Endothelial cell of umbilical vein (primary cell): Measurements from ENCODE around the gene SPATA32. TPM values are rescaled to one million over a fixed set of nuclear protein-coding genes. Genes with fewer than 3 reads are reported as not detected.

Source experiments
- BruUV-seq: library from RNA; stranded (reverse); fragments of 400-500 nt; replicated peaks from 2 replicates; lab custom pipeline; 2021; lab: Mats Ljungman, UMichigan
- CTCF ChIA-PET: fragments of 300-600, 350-600 bp; sonication (Branson Sonifier 250); formaldehyde crosslinking; loops from one replicate; lab custom pipeline; 2021; ENCODE audit warnings: antibody characterized with exemption, inconsistent platforms; lab: Charles Lee
- POLR2A ChIA-PET: fragments of 300-600, 350-600 bp; sonication (Branson Sonifier 250); formaldehyde crosslinking; loops from one replicate; lab custom pipeline; 2021; ENCODE audit warnings: antibody characterized with exemption, inconsistent platforms; lab: Charles Lee
- DNase-seq: peaks from one replicate; pipeline ENCODE4 v3.0.0-alpha.2; 2011; ENCODE audit warnings: low read depth, low spot score
- FAIRE-seq: peaks from 2 replicates; lab custom pipeline; 2011; peaks lifted over from hg19 to GRCh38; lab: Jason Lieb, UNC
- H2AFZ ChIP-seq: 2 replicates; pipeline ENCODE4 v1.6.0; 2012; ENCODE audit warnings: low read depth, low read length, control low read depth, inconsistent platforms
- H3K27ac ChIP-seq: 2 replicates; pipeline ENCODE4 v1.5.1; 2011; ENCODE audit warnings: low read depth, mild to moderate bottlenecking, control low read depth, low read length, moderate library complexity; ENCODE audit not compliant: insufficient read depth
- H3K27me3 ChIP-seq, 2 experiments: 2 replicates each; pipeline versions ENCODE4 v1.6.0 to v1.6.1; 2011; ENCODE audit warnings: low read length in 2 of 2, mixed read lengths in 1 of 2; ENCODE audit not compliant: control insufficient read depth in 2 of 2, insufficient read depth in 2 of 2
- H3K36me3 ChIP-seq, 2 experiments: 2 replicates in 1 of 2; 3 replicates in 1 of 2; pipeline ENCODE4 v1.5.1; 2011; ENCODE audit warnings: low read length in 2 of 2, mild to moderate bottlenecking in 1 of 2, moderate library complexity in 1 of 2; ENCODE audit not compliant: control insufficient read depth in 2 of 2, insufficient read depth in 2 of 2; ENCODE audit errors: extremely low read depth in 1 of 2
- H3K4me1 ChIP-seq: 3 replicates; pipeline ENCODE4 v1.5.1; 2011; ENCODE audit warnings: mild to moderate bottlenecking, low read length; ENCODE audit not compliant: control insufficient read depth, insufficient read depth; ENCODE audit errors: extremely low read depth
- H3K4me2 ChIP-seq: 2 replicates; pipeline ENCODE4 v1.6.1; 2011; ENCODE audit warnings: low read length, control low read depth, mixed read lengths; ENCODE audit not compliant: insufficient read depth
- H3K4me3 ChIP-seq, 3 experiments: fragments of 200-600 bp in 1 of 3; sonication (generic), shearing (Covaris generic) in 1 of 3; replicated peaks in 1 of 3; 2 replicates each; pipeline ENCODE4 v1.5.1; 2011 to 2016; ENCODE audit warnings: control low read depth in 3 of 3, low read length in 3 of 3, mild to moderate bottlenecking in 2 of 3, inconsistent platforms in 1 of 3, low read depth in 1 of 3, moderate library complexity in 1 of 3; ENCODE audit not compliant: insufficient read depth in 1 of 3
- H3K79me2 ChIP-seq: 2 replicates; pipeline ENCODE4 v1.6.0; 2012; ENCODE audit warnings: low read length, inconsistent platforms; ENCODE audit not compliant: control insufficient read depth, insufficient read depth
- H3K9ac ChIP-seq: replicated peaks from 2 replicates; pipeline ENCODE3; 2011; ENCODE audit warnings: low read length, control low read depth; ENCODE audit not compliant: insufficient read depth; ENCODE audit errors: extremely low read depth
- H3K9me1 ChIP-seq: replicated peaks from 3 replicates; pipeline ENCODE4 v1.6.0; 2011; ENCODE audit warnings: mild to moderate bottlenecking, low read length; ENCODE audit not compliant: control insufficient read depth, insufficient read depth; ENCODE audit errors: extremely low read depth
- H3K9me3 ChIP-seq: replicated peaks from 2 replicates; pipeline ENCODE4 v1.5.1; 2012; ENCODE audit warnings: low read length, inconsistent platforms; ENCODE audit not compliant: control insufficient read depth, insufficient read depth
- H4K20me1 ChIP-seq: replicated peaks from 2 replicates; pipeline ENCODE3; 2011; ENCODE audit warnings: mild to moderate bottlenecking, low read length; ENCODE audit not compliant: control insufficient read depth, insufficient read depth; ENCODE audit errors: extremely low read depth
- CTCF ChIP-seq, 2 donors: IDR thresholded peaks; 1 replicate in 1 of 2; 2 replicates in 1 of 2; pipeline ENCODE4 v1.5.1; 2011; ENCODE audit warnings: low read length in 2 of 2, mild to moderate bottlenecking in 2 of 2, moderate library complexity in 2 of 2, control low read depth in 1 of 2, inconsistent platforms in 1 of 2, low read depth in 1 of 2; ENCODE audit not compliant: insufficient read depth in 1 of 2; ENCODE audit errors: extremely low read depth in 1 of 2
- EZH2 ChIP-seq: IDR thresholded peaks from 2 replicates; pipeline ENCODE4 v1.6.1; 2012; ENCODE audit warnings: borderline replicate concordance, low read depth, mild to moderate bottlenecking, moderate library complexity, low read length, inconsistent platforms; ENCODE audit not compliant: severe bottlenecking
- FOS ChIP-seq: IDR thresholded peaks from 2 replicates; pipeline ENCODE4 v1.6.1; 2011; ENCODE audit warnings: mild to moderate bottlenecking, low read length, moderate library complexity, borderline replicate concordance; ENCODE audit not compliant: insufficient read depth
- GATA2 ChIP-seq: IDR thresholded peaks from 2 replicates; pipeline ENCODE4 v1.7.0; 2011; ENCODE audit warnings: low read depth, mild to moderate bottlenecking, moderate library complexity, mixed read lengths, low read length; ENCODE audit not compliant: insufficient read length, insufficient read depth
- JUN ChIP-seq: IDR thresholded peaks from 2 replicates; pipeline ENCODE4 v1.6.1; 2011; ENCODE audit warnings: borderline replicate concordance, low read depth; ENCODE audit not compliant: insufficient read length, insufficient read depth
- MAX ChIP-seq: IDR thresholded peaks from 2 replicates; pipeline ENCODE4 v1.6.1; 2011; ENCODE audit not compliant: insufficient read depth, insufficient read length
- MYC ChIP-seq: IDR thresholded peaks from one replicate; pipeline ENCODE4 v1.6.1; 2011; ENCODE audit warnings: mild to moderate bottlenecking, low read depth, low read length
- POLR2A ChIP-seq: IDR thresholded peaks from 2 replicates; pipeline ENCODE4 v1.6.1; 2012; ENCODE audit warnings: low read depth, mild to moderate bottlenecking, control low read depth, low read length
- POLR2AphosphoS5 ChIP-seq: IDR thresholded peaks from 2 replicates; pipeline ENCODE4 v1.6.1; 2012; ENCODE audit warnings: low read depth, mild to moderate bottlenecking, control low read depth, low read length, moderate library complexity; ENCODE audit not compliant: insufficient read depth
- dilution Hi-C: fragments of 300-500 bp; cut with MboI; formaldehyde crosslinking; loops from one replicate; pipeline ENCODE4 v1.15.0; 2019; ENCODE audit warnings: low sequenced_read_pairs; ENCODE audit not compliant: extremely low pct_ligation_motif_present
- intact Hi-C: fragments of 100-400 bp; cut with micrococcal nuclease; formaldehyde crosslinking; loops from one replicate; pipeline ENCODE4 v1.10.0; 2022
- polyA plus RNA-seq, 4 experiments: library from polyadenylated mRNA; depleted of rRNA in 3 of 4; stranded (reverse) in 3 of 4; unstranded in 1 of 4; fragments of >200 nt; gene quantifications; 2 replicates each; pipeline versions ENCODE4 v1.2.1 to v1.2.3, GENCODE V29; 2011 to 2012; ENCODE audit warnings: missing spikeins in 1 of 4
- total RNA-seq: library from RNA; stranded (reverse); gene quantifications from 2 replicates; pipeline ENCODE4 v1.2.3, GENCODE V29; 2021

The SPATA32 gene
- total and polyA plus RNA-seq, 2 donors (not counting 3 experiments of a cell fraction or from before 2014, with no cell fraction given): not detected

- TF ChIP-seq POLR2AphosphoS5 (no peak), JUN (no peak), MYC (no peak), EZH2 (no peak), CTCF (IDR thresholded peaks at IDR 0.05; ENCODE audit: extremely low read depth in 1 of 2, insufficient read depth in 1 of 2, low read depth in 1 of 2, low read length in 2 of 2) (no peak), FOS (no peak), POLR2A (no peak), MAX (no peak), GATA2 (no peak)
- no TSS peak for BruUV-seq
- Histone ChIP-seq H3K4me3 (no peak overlapping the region), H3K79me2 (no peaks in the 10 kb centered on the region), H3K36me3 (no peaks in the 10 kb centered on the region), H3K9me3 (no peaks in the 10 kb centered on the region), H3K27me3 (peaks cover 0 to 2% of the 10 kb centered on the region in 2 experiments), H3K4me2 (no peak overlapping the region), H3K9me1 (no peaks in the 10 kb centered on the region), H4K20me1 (no peaks in the 10 kb centered on the region), H3K4me1 (no peaks in the 10 kb centered on the region), H3K9ac (no peak overlapping the region), H2AFZ (no peak overlapping the region), H3K27ac (no peak overlapping the region)
- dilution Hi-C loops: no loop called here
- CTCF ChIA-PET: interaction anchor here (0.6 to 3.0 kb wide), 9 partner anchors 9 to 385 kb away, joined by 3 to 13 read pairs (median 3); partner anchors contain the start of genes ACBD4 and MAP3K14
- POLR2A ChIA-PET: no interaction called here
- intact Hi-C loops: no loop called here
- FAIRE-seq: no peak
- no peak for DNase-seq
These were observed 6.5 kb downstream of the SPATA32 start for GRCh38 chr17:45255358-45255757.
